Natural killer cell (primary cell): ENCODE data around the gene PITPNM3. TPM values are rescaled to one million over a fixed set of nuclear protein-coding genes. Genes with fewer than 3 reads are reported as not detected.

ENCODE experiments used
- ATAC-seq, 3 donors: fragments of 150-1000 bp in 2 of 3; fragments of 200-7000 bp in 1 of 3; cut with Tn5 transposase; 1 replicate in 1 of 3; 2 replicates in 2 of 3; pipeline ENCODE4 v1.10.0; 2021; ENCODE audit warnings: mild to moderate bottlenecking in 2 of 3, moderate library complexity in 2 of 3
- DNase-seq, 2 donors: peaks; one replicate each; pipeline versions ENCODE4 v3.0.0 to v3.0.0-alpha.2; 2013 to 2021; ENCODE audit warnings: mixed read lengths in 1 of 2
- H3K27ac ChIP-seq: one replicate; pipeline ENCODE4 v1.5.1; 2013; ENCODE audit warnings: mild to moderate bottlenecking, low read length
- H3K27me3 ChIP-seq: one replicate; pipeline ENCODE4 v1.6.1; 2013; ENCODE audit warnings: low read length; ENCODE audit not compliant: control insufficient read depth, insufficient read depth
- H3K36me3 ChIP-seq: one replicate; pipeline ENCODE4 v1.6.1; 2013; ENCODE audit warnings: low read length; ENCODE audit not compliant: control insufficient read depth, insufficient read depth
- H3K4me1 ChIP-seq: one replicate; pipeline ENCODE4 v1.6.1; 2013; ENCODE audit warnings: low read length; ENCODE audit not compliant: control insufficient read depth, insufficient read depth
- H3K4me3 ChIP-seq: one replicate; pipeline ENCODE4 v1.5.1; 2013; ENCODE audit warnings: low read length
- H3K9me3 ChIP-seq: one replicate; pipeline ENCODE4 v1.6.1; 2013; ENCODE audit warnings: low read length; ENCODE audit not compliant: control insufficient read depth, insufficient read depth
- H3K27ac Mint-ChIP-seq, 2 donors: one replicate each; pipeline ENCODE4 v1.8.0; 2022; ENCODE audit warnings: mild to moderate bottlenecking in 2 of 2, mixed read lengths in 2 of 2, moderate library complexity in 1 of 2
- H3K27me3 Mint-ChIP-seq, 2 donors: one replicate each; pipeline ENCODE4 v1.8.0; 2022; ENCODE audit warnings: low read depth in 2 of 2, mixed read lengths in 2 of 2
- H3K36me3 Mint-ChIP-seq: one replicate; pipeline ENCODE4 v1.8.0; 2022; ENCODE audit warnings: mixed read lengths
- H3K4me1 Mint-ChIP-seq, 2 donors: one replicate each; pipeline ENCODE4 v1.8.0; 2022; ENCODE audit warnings: mixed read lengths in 2 of 2
- H3K4me3 Mint-ChIP-seq: one replicate; pipeline ENCODE4 v1.8.0; 2022; ENCODE audit warnings: mild to moderate bottlenecking, moderate library complexity, mixed read lengths
- H3K9me3 Mint-ChIP-seq, 2 donors: one replicate each; pipeline ENCODE4 v1.8.0; 2022; ENCODE audit warnings: mixed read lengths in 2 of 2
- WGBS: methylation state at CpG from one replicate; pipeline ENCODE4 v1.1.7; 2013; ENCODE audit warnings: missing lambda C conversion rate; ENCODE audit not compliant: insufficient coverage; 5-methylcytosine and 5-hydroxymethylcytosine counted together
- intact Hi-C: fragments of 100-400 bp; cut with micrococcal nuclease; formaldehyde crosslinking; loops from one replicate; pipeline ENCODE4 v1.14.2; 2022
- total RNA-seq, 4 donors: library from RNA; stranded (reverse); fragments of 120-200 nt in 1 of 4; gene quantifications; one replicate each; pipeline versions ENCODE4 v1.2.3 to v1.2.4, GENCODE V29; 2013 to 2022
- TF ChIP-seq, protein P1 (sequence below): fragments of 200-600 bp; IDR thresholded peaks from one replicate; pipeline ENCODE4 v1.8.0; 2022; ENCODE audit warnings: antibody characterized with exemption

Gene PITPNM3
- total RNA-seq, 3 donors from 2014 or later (not counting 1 experiment from before 2014, with no cell fraction given) = 0.42 to 0.75 (median 0.50) TPM

DNA sequence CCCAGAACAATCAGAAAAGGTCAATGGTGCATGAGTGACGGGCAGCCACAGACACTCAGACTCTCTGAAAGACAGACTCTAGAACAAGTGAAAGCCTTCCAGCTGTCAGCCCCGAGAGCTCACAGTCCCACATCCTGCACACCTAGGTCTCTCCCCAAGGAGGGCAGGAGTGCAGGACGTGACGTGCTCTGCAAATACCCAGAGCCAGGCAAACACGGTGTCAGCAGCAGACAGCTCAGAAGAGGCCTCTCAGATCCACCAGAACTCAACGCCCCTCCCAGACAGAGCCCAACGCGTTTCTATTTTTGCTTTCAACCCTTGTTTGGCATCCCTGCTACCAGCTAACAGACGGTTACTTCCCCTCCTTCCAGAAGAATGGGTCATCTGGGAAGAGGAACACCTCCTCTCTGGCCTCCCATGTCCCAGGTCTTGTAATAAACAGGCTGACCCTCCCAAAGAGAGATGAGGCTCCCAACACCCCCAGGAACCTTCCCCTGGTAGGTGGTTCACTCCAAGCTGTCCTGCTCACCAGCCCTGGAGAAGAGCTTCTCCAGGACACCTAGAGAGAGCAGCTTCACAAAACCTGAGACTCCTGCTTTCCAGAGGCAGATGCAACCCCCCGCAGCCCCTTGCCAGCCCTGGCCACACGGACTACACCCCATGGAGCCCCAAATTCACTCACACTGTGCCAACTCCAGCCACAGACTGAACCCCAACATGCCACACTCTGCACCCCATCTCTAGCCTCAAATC, 7.6 kb downstream of the PITPNM3 start:
- peaks cover 4% of the 10 kb centered on the region for H3K4me1 ChIP-seq
- H3K36me3 Mint-ChIP-seq = no peaks in the 10 kb centered on the region
- H3K27me3 Mint-ChIP-seq = peaks cover 19% of the 10 kb centered on the region in 2 donors
- DNase-seq (peak in 1 of 2 donors; percentile 44), ATAC-seq (no peak)
- H3K9me3 Mint-ChIP-seq = no peaks in the 10 kb centered on the region
- H3K27ac Mint-ChIP-seq = no peak overlapping the region
- intact Hi-C loops = no loop called here
- peaks cover 0 to 9% of the 10 kb centered on the region in 2 donors for H3K4me1 Mint-ChIP-seq
- no peaks in the 10 kb centered on the region for H3K36me3 ChIP-seq
- H3K4me3 Mint-ChIP-seq = no peak overlapping the region
- TF ChIP-seq, protein P1, sequence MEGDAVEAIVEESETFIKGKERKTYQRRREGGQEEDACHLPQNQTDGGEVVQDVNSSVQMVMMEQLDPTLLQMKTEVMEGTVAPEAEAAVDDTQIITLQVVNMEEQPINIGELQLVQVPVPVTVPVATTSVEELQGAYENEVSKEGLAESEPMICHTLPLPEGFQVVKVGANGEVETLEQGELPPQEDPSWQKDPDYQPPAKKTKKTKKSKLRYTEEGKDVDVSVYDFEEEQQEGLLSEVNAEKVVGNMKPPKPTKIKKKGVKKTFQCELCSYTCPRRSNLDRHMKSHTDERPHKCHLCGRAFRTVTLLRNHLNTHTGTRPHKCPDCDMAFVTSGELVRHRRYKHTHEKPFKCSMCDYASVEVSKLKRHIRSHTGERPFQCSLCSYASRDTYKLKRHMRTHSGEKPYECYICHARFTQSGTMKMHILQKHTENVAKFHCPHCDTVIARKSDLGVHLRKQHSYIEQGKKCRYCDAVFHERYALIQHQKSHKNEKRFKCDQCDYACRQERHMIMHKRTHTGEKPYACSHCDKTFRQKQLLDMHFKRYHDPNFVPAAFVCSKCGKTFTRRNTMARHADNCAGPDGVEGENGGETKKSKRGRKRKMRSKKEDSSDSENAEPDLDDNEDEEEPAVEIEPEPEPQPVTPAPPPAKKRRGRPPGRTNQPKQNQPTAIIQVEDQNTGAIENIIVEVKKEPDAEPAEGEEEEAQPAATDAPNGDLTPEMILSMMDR = no peak
- H3K27me3 ChIP-seq = no peaks in the 10 kb centered on the region
- H3K9me3 ChIP-seq = no peaks in the 10 kb centered on the region
- WGBS = 25% methylated on average over 11 of the region's 11 CpGs
- no peak overlapping the region for H3K27ac ChIP-seq
- no peak overlapping the region for H3K4me3 ChIP-seq

DNA sequence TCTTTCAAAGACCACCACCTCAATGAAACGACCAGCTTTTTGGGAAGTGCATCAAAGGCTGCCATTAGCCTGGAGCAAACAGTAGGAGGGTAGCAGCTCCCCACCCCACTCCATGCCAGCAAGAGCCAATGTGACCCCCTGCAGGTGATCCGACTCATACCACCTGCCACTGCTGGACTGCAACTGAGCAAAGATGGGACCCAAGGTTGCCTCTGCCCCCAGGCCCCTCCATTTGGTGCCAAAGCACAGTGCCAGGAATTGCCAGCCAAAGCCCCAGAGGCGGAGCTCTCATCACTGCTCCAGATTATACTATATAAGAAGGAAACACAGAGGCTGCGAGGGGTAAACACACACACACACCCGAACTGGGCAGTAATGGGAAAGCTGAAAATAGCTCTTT, 8.3 kb downstream of the PITPNM3 start:
- Histone ChIP-seq H3K4me3 (no peak overlapping the region), H3K36me3 (no peaks in the 10 kb centered on the region), H3K27ac (no peak overlapping the region), H3K27me3 (no peaks in the 10 kb centered on the region), H3K9me3 (no peaks in the 10 kb centered on the region), H3K4me1 (peaks cover 4% of the 10 kb centered on the region)
- TF ChIP-seq, protein P1 = no peak
- H3K27ac Mint-ChIP-seq = no peak overlapping the region
- H3K4me1 Mint-ChIP-seq = peaks cover 0 to 9% of the 10 kb centered on the region in 2 donors
- ATAC-seq (no peak), DNase-seq (no peak)
- intact Hi-C loops = no loop called here
- peaks cover 13% of the 10 kb centered on the region in 2 donors for H3K27me3 Mint-ChIP-seq
- 48% methylated on average over 3 of the region's 5 CpGs for whole genome bisulfite sequencing
- no peaks in the 10 kb centered on the region for H3K9me3 Mint-ChIP-seq
- no peaks in the 10 kb centered on the region for H3K36me3 Mint-ChIP-seq
- no peak overlapping the region for H3K4me3 Mint-ChIP-seq

DNA sequence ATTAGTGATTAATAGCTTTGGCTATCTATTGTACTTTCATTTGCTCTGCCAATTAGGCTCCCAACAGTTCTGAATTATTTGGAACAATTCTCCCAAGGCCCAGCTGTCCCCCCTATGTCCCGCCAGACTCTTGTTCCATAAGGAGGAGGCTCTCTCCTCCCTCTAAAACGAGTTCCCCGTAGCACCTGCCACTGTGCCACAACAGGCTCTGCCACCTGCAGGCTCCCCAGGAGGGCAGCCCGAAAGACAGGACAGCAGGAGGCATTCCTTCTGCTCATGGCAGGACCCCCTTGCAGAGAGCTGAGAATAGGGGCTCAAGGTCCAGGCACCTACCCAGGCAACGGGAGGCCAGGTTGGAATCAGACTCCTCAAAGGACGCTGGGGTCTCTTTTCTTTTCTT, 9.0 kb downstream of the PITPNM3 start:
- H3K4me3 Mint-ChIP-seq = no peak overlapping the region
- Histone ChIP-seq H3K27ac (no peak overlapping the region), H3K9me3 (no peaks in the 10 kb centered on the region), H3K4me1 (peaks cover 4% of the 10 kb centered on the region), H3K27me3 (no peaks in the 10 kb centered on the region), H3K36me3 (no peaks in the 10 kb centered on the region), H3K4me3 (no peak overlapping the region)
- WGBS = 89% methylated on average over 6 of the region's 6 CpGs
- H3K9me3 Mint-ChIP-seq = no peaks in the 10 kb centered on the region
- peaks cover 6 to 13% of the 10 kb centered on the region in 2 donors for H3K27me3 Mint-ChIP-seq
- intact Hi-C loops = no loop called here
- no peaks in the 10 kb centered on the region for H3K36me3 Mint-ChIP-seq
- TF ChIP-seq, protein P1 = no peak
- H3K4me1 Mint-ChIP-seq = peaks cover 0 to 9% of the 10 kb centered on the region in 2 donors
- H3K27ac Mint-ChIP-seq = no peak overlapping the region
- no peak for DNase-seq
- ATAC-seq = no peak
